T-cell (primary cell): ENCODE data around the gene TSR1. TPM values are rescaled to one million over a fixed set of nuclear protein-coding genes. Genes with fewer than 3 reads are reported as not detected.
A peak's percentile ranks its signal among the peaks of the same experiment; 100 is the strongest.

ENCODE experiments used
- ATAC-seq, 4 experiments: fragments of 200-7000 bp in 3 of 4; fragments of 150-1000 bp in 1 of 4; cut with Tn5 transposase; replicated peaks in 1 of 4; 1 replicate in 3 of 4; 2 replicates in 1 of 4; pipeline ENCODE4 v1.10.0; 2021; ENCODE audit warnings: moderate library complexity in 3 of 4, mild to moderate bottlenecking in 2 of 4, moderate number of reproducible peaks in 1 of 4
- CTCF ChIA-PET, 2 donors: fragments of 300-600 bp; sonication (Branson Sonifier 250); formaldehyde crosslinking; loops; one replicate each; lab custom pipeline; 2022; ENCODE audit warnings: antibody characterized with exemption in 2 of 2; lab: Charles Lee
- POLR2A ChIA-PET, 2 donors: fragments of 300-600 bp; sonication (Branson Sonifier 250); formaldehyde crosslinking; loops; one replicate each; lab custom pipeline; 2022; ENCODE audit warnings: antibody characterized with exemption in 2 of 2; lab: Charles Lee
- DNase-seq, 35 experiments: peaks; one replicate each; pipeline versions ENCODE4 v3.0.0 to v3.0.0-alpha.2; 2013 to 2023
- H3K27ac ChIP-seq: one replicate; pipeline ENCODE4 v1.5.1; 2013; ENCODE audit warnings: low read length
- H3K27me3 ChIP-seq, 2 experiments: replicated peaks in 1 of 2; 1 replicate in 1 of 2; 2 replicates in 1 of 2; pipeline versions ENCODE4 v1.6.1 to v1.7.0; 2013; ENCODE audit warnings: low read length in 1 of 2, mixed read lengths in 1 of 2; ENCODE audit not compliant: control insufficient read depth in 2 of 2, insufficient read depth in 2 of 2; ENCODE audit errors: extremely low read depth in 1 of 2
- H3K36me3 ChIP-seq, 2 donors: 1 replicate in 1 of 2; 2 replicates in 1 of 2; pipeline versions ENCODE4 v1.6.1 to v1.7.0; 2013; ENCODE audit warnings: low read length in 1 of 2; ENCODE audit not compliant: control insufficient read depth in 2 of 2, insufficient read depth in 1 of 2; ENCODE audit errors: extremely low read depth in 1 of 2
- H3K4me1 ChIP-seq, 2 experiments: 1 replicate in 1 of 2; 2 replicates in 1 of 2; pipeline versions ENCODE4 v1.6.1 to v1.7.0; 2013; ENCODE audit warnings: low read length in 2 of 2, mixed read lengths in 1 of 2; ENCODE audit not compliant: insufficient read depth in 2 of 2, control insufficient read depth in 1 of 2; ENCODE audit errors: extremely low read depth in 1 of 2
- H3K4me3 ChIP-seq, 2 donors: 1 replicate in 1 of 2; 2 replicates in 1 of 2; pipeline versions ENCODE4 v1.5.1 to v1.7.0; 2013; ENCODE audit warnings: mild to moderate bottlenecking in 2 of 2, low read length in 1 of 2, moderate library complexity in 1 of 2; ENCODE audit not compliant: control insufficient read depth in 1 of 2; ENCODE audit errors: extremely low read depth in 1 of 2
- H3K9me3 ChIP-seq: 2 replicates; pipeline ENCODE4 v1.7.0; 2013
- H3K27ac Mint-ChIP-seq, 2 donors: one replicate each; pipeline ENCODE4 v1.8.0; 2020 to 2021; ENCODE audit warnings: mild to moderate bottlenecking in 2 of 2, mixed read lengths in 2 of 2
- H3K27me3 Mint-ChIP-seq, 2 donors: one replicate each; pipeline ENCODE4 v1.8.0; 2021 to 2022; ENCODE audit warnings: mixed read lengths in 2 of 2
- H3K36me3 Mint-ChIP-seq: one replicate; pipeline ENCODE4 v1.8.0; 2021; ENCODE audit warnings: mixed read lengths
- H3K4me1 Mint-ChIP-seq, 3 donors: one replicate each; pipeline ENCODE4 v1.8.0; 2020 to 2022; ENCODE audit warnings: mixed read lengths in 3 of 3, mild to moderate bottlenecking in 1 of 3
- H3K4me3 Mint-ChIP-seq, 3 donors: one replicate each; pipeline ENCODE4 v1.8.0; 2020 to 2022; ENCODE audit warnings: mild to moderate bottlenecking in 3 of 3, mixed read lengths in 3 of 3, moderate library complexity in 3 of 3
- H3K9me3 Mint-ChIP-seq, 3 donors: one replicate each; pipeline ENCODE4 v1.8.0; 2020 to 2022; ENCODE audit warnings: mixed read lengths in 3 of 3
- WGBS: methylation state at CpG from one replicate; pipeline ENCODE4 v1.1.5; 2013; ENCODE audit warnings: missing lambda C conversion rate; ENCODE audit not compliant: insufficient coverage; 5-methylcytosine and 5-hydroxymethylcytosine counted together
- total RNA-seq, 35 experiments: library from RNA in 6 of 35; stranded (reverse) in 6 of 35; fragments of 120-200 nt in 1 of 35; gene quantifications; one replicate each; pipeline versions ENCODE4 v1.2.1 to v1.2.4 and lab custom pipeline; 2013 to 2026

Gene TSR1
- total RNA-seq, 5 donors from 2014 or later (not counting 1 experiment from before 2014, with no cell fraction given), result 27.8 to 33.7 (median 28.8) TPM

DNA sequence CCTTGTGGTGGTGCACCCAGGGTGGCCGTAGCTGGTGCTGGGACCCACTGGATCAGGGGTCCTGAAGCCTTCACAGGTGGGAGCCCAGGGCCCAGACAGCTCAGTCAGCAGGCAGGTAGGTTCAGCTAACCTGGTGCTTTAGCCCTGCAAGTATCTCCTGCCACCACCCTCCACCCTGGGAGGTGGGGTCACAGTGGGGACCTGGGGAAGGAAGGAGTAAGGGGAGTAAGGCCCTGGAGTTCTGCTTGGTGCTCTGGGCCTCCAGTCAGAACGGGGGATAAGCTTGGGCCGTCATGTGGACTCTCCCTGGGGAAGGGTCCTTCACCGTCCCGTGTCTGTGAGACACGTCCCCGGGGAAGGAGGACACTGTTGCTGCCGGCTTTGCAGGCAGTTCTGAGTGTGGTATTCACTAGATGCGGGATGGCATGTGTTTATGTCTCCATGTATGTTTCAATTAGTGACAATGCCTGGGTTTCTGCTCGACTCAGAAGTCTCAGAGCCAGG lies 21.7 kb upstream of the TSR1 start:
- H3K4me3 ChIP-seq, result no peak overlapping the region
- no peaks in the 10 kb centered on the region for H3K9me3 ChIP-seq
- ChIA-PET POLR2A (no interaction called here), CTCF (no interaction called here)
- Mint-ChIP-seq H3K36me3 (peaks cover 11% of the 10 kb centered on the region), H3K27me3 (no peaks in the 10 kb centered on the region), H3K4me1 (peaks cover 16 to 17% (median 16%) of the 10 kb centered on the region in 3 donors), H3K27ac (no peak overlapping the region), H3K9me3 (no peaks in the 10 kb centered on the region), H3K4me3 (no peak overlapping the region)
- H3K36me3 ChIP-seq, result peaks cover 15% of the 10 kb centered on the region in 2 donors
- ATAC-seq (no peak), DNase-seq (no peak)
- H3K4me1 ChIP-seq, result peaks cover 4 to 17% of the 10 kb centered on the region in 2 experiments
- 89% methylated on average over 8 of the region's 10 CpGs for WGBS
- no peaks in the 10 kb centered on the region for H3K27me3 ChIP-seq
- H3K27ac ChIP-seq, result no peak overlapping the region

DNA sequence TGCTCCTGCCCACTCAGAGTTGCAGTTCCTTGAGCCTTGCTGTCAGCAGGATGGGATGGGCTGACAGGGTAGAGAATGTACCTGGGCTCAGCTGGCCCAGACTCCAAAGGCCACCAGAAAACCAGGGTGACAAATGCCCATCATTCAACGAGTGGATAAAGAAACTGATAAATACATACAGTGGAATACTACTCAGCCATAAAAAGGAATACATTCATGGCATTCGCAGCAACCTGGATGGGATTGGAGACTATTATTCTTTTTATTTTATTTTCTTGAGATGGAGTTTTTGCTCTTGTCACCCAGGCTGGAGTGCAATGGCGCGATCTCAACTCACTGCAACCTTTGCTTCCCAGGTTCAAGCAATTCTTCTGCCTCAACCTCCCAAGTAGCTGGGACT lies 21.0 kb upstream of the TSR1 start:
- POLR2A ChIA-PET, result no interaction called here
- DNase-seq (no peak), ATAC-seq (no peak)
- H3K27ac ChIP-seq, result no peak overlapping the region
- H3K4me3 ChIP-seq, result no peak overlapping the region
- H3K9me3 ChIP-seq, result no peaks in the 10 kb centered on the region
- H3K27me3 ChIP-seq, result no peaks in the 10 kb centered on the region
- WGBS, result 100% methylated on average over 2 of the region's 4 CpGs
- no peak overlapping the region for H3K4me3 Mint-ChIP-seq
- H3K4me1 ChIP-seq, result peaks cover 5 to 19% of the 10 kb centered on the region in 2 experiments
- H3K9me3 Mint-ChIP-seq, result no peaks in the 10 kb centered on the region
- H3K27ac Mint-ChIP-seq, result no peak overlapping the region
- peaks cover 17 to 20% (median 20%) of the 10 kb centered on the region in 3 donors for H3K4me1 Mint-ChIP-seq
- H3K36me3 ChIP-seq, result peaks cover 8 to 9% of the 10 kb centered on the region in 2 donors
- no peaks in the 10 kb centered on the region for H3K27me3 Mint-ChIP-seq
- CTCF ChIA-PET, result no interaction called here
- peaks cover 11% of the 10 kb centered on the region for H3K36me3 Mint-ChIP-seq

DNA sequence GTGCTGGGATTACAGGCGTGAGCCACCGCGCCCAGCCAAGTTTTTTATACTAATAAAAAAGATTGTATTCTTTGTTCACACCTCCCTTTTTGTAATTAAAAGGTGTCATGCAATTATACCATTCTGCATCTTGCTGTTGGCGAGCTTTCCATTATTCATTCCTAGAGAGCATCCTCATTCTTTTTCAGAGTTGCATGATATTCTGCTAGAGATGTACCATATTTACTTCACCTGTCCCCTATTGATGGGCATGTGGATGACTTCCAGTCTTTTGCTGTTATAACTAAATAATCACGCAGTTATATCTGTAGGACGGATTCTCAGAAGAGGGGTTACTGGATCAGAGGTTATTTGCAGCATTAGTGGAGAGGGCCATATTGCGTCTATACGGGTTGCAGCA lies 18.1 kb upstream of the TSR1 start:
- Mint-ChIP-seq H3K4me3 (peak overlapping the region; percentile 6 to 70 (median 57)), H3K9me3 (no peaks in the 10 kb centered on the region), H3K36me3 (peaks cover 3% of the 10 kb centered on the region), H3K27me3 (no peaks in the 10 kb centered on the region), H3K27ac (peak overlapping the region; percentile 94 to 97), H3K4me1 (peaks cover 17 to 21% (median 20%) of the 10 kb centered on the region in 3 donors)
- POLR2A ChIA-PET, result no interaction called here
- peaks cover 5 to 19% of the 10 kb centered on the region in 2 experiments for H3K4me1 ChIP-seq
- no peak overlapping the region for H3K4me3 ChIP-seq
- CTCF ChIA-PET, result interaction anchor here in 1 of 2 donors (1.6 kb wide), 1 partner anchor 9 kb away, joined by 5 read pairs; no protein-coding TSS in a partner anchor
- no CpG with 5 or more reads among the region's 8 CpGs for WGBS
- peaks cover 1 to 3% of the 10 kb centered on the region in 2 donors for H3K36me3 ChIP-seq
- DNase-seq (no peak), ATAC-seq (no peak)
- no peaks in the 10 kb centered on the region for H3K27me3 ChIP-seq
- H3K27ac ChIP-seq, result peak overlapping the region; percentile 46
- H3K9me3 ChIP-seq, result no peaks in the 10 kb centered on the region

DNA sequence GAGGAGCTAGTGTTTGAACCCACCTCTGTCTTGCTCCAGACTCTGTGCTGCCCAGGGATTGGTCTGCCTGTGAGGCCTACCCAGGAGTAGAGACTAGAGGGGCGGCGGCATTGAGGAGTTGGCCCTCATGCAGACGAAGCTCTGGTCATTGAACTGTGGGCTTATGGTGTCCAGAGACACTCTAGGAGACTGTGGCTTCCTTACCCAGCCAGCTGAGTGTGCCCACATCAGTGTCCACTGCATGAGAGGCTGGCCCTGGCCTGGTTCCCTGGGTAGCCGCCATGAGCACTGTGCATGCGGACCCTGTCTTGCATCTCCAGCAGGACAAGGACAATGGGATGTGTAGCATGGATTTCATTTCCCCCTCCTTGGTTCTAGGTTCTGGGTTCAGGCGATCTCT lies 15.0 kb upstream of the TSR1 start:
- DNase-seq, result no peak
- Mint-ChIP-seq H3K36me3 (peaks cover 3% of the 10 kb centered on the region), H3K27me3 (no peaks in the 10 kb centered on the region), H3K4me3 (no peak overlapping the region), H3K9me3 (no peaks in the 10 kb centered on the region), H3K27ac (no peak overlapping the region), H3K4me1 (peaks cover 17 to 21% (median 20%) of the 10 kb centered on the region in 3 donors)
- Histone ChIP-seq H3K4me1 (peaks cover 5 to 19% of the 10 kb centered on the region in 2 experiments), H3K27me3 (no peaks in the 10 kb centered on the region), H3K27ac (no peak overlapping the region), H3K9me3 (no peaks in the 10 kb centered on the region), H3K4me3 (no peak overlapping the region), H3K36me3 (peaks cover 2 to 3% of the 10 kb centered on the region in 2 donors)
- CTCF ChIA-PET, result interaction anchor here (0.6 to 0.7 kb wide), 3 partner anchors 19 to 471 kb away, joined by 3 to 7 read pairs (median 4); no protein-coding TSS in a partner anchor
- 93% methylated on average over 4 of the region's 6 CpGs for WGBS
- POLR2A ChIA-PET, result no interaction called here
- no peak for ATAC-seq

DNA sequence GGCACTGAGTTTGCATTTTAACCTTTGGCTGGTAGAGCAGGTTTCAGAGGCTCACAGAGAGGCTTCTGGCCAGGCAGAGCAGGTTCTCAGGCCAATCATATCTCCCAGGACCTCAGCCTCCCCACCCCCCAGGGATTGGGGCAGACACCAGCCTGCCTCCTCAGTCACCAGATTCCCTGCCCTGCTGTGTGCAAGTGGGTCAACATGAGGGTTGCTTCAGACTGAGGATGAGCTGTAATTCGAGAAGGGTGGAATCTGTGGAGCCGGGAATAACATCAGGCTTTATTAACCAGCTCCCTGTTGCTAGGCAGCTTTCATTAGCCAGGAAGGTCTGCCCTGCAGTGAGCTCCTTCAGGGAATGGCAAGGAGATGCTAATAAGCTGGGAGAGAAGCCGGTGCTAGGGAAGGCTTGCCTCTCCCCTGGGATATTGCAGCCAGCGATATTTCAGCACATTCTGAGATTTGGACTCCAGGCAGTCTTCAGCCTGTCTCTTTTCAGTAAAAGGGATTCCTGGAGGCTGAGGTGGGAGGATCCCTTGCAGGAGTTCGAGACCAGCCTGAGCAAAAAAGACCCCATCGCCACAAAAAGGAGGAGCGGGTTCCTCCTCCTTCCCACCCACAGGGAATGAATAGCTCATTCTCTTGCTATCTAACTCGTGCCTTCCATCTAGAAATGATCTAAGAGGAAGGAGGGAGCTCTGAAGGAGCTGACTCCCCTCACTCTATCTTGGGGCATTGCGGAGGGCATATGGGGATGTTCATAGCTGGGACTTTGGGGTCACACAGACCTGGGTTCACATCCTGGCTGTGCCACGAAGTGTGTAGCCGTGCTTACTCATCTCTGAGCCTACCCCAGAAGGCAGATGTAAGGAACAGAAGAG lies 11.8 kb upstream of the TSR1 start:
- H3K4me1 ChIP-seq, result peaks cover 1 to 3% of the 10 kb centered on the region in 2 experiments
- H3K27me3 ChIP-seq, result no peaks in the 10 kb centered on the region
- H3K27ac Mint-ChIP-seq, result no peak overlapping the region
- ATAC-seq, result no peak
- H3K36me3 Mint-ChIP-seq, result peaks cover 10% of the 10 kb centered on the region
- H3K9me3 Mint-ChIP-seq, result no peaks in the 10 kb centered on the region
- WGBS, result 79% methylated on average over 4 of the region's 11 CpGs
- ChIA-PET POLR2A (interaction anchor here in 1 of 2 donors (0.6 kb wide), 2 partner anchors 18 to 432 kb away, joined by 3 read pairs; no protein-coding TSS in a partner anchor), CTCF (interaction anchor here (0.5 to 1.4 kb wide), 3 partner anchors 12 to 107 kb away, joined by 3 to 6 read pairs (median 5); partner anchors contain the start of gene TSR1 (in 1 of the 2))
- no peak overlapping the region for H3K4me3 Mint-ChIP-seq
- H3K9me3 ChIP-seq, result no peaks in the 10 kb centered on the region
- H3K27me3 Mint-ChIP-seq, result no peaks in the 10 kb centered on the region
- no peak for DNase-seq
- H3K36me3 ChIP-seq, result peaks cover 9 to 10% of the 10 kb centered on the region in 2 donors
- peaks cover 10 to 11% (median 10%) of the 10 kb centered on the region in 3 donors for H3K4me1 Mint-ChIP-seq
- H3K27ac ChIP-seq, result no peak overlapping the region
- H3K4me3 ChIP-seq, result no peak overlapping the region

DNA sequence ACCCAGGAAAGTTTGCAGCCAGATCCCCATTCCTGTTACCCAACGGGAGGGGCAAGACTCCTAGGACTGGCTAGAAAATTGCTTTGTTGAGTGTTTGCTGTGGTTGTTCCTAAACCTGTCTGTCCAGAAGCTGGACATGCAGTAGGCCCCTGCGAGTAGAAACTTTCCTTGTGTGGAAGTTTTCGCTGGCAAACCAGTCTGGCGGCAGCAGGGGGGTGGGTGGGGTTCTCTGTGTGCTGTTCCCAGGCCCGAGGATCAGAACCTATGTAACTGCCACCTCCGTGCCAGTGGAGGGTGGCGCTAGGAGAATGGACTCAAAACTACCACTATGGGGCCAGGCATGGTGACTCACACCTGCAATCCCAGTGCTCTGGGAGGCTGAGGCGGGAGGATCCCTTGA lies 10.2 kb upstream of the TSR1 start:
- H3K4me3 Mint-ChIP-seq, result no peak overlapping the region
- no peak overlapping the region for H3K27ac ChIP-seq
- POLR2A ChIA-PET, result interaction anchor here in 1 of 2 donors (0.5 kb wide), 1 partner anchor 446 kb away, joined by 4 read pairs; no protein-coding TSS in a partner anchor
- no peak for DNase-seq
- no peak for ATAC-seq
- H3K4me1 Mint-ChIP-seq, result peaks cover 15 to 18% (median 16%) of the 10 kb centered on the region in 3 donors
- WGBS, result 96% methylated on average over 7 of the region's 8 CpGs
- H3K36me3 ChIP-seq, result peaks cover 10 to 12% of the 10 kb centered on the region in 2 donors
- no peaks in the 10 kb centered on the region for H3K27me3 Mint-ChIP-seq
- H3K27ac Mint-ChIP-seq, result no peak overlapping the region
- no peaks in the 10 kb centered on the region for H3K4me1 ChIP-seq
- H3K36me3 Mint-ChIP-seq, result peaks cover 14% of the 10 kb centered on the region
- H3K27me3 ChIP-seq, result no peaks in the 10 kb centered on the region
- CTCF ChIA-PET, result interaction anchor here in 1 of 2 donors (0.6 kb wide), 1 partner anchor 9 kb away, joined by 5 read pairs; the partner anchor contains the start of gene SGSM2
- H3K4me3 ChIP-seq, result no peak overlapping the region
- no peaks in the 10 kb centered on the region for H3K9me3 Mint-ChIP-seq
- H3K9me3 ChIP-seq, result no peaks in the 10 kb centered on the region
